ENCODE measurements around the gene RPS6KB2.
"Not testable (repeated sequence)": the region's sequence is repeated elsewhere in the genome, so short reads cannot be mapped to it uniquely, and the experiment has no call there.

Gene RPS6KB2

GRCh38 chr11:67427364-67427859 is 882 bp upstream of the RPS6KB2 start:
- H3K27ac Mint-ChIP-seq = peak overlapping the region; percentile 97
- peak overlapping the region; percentile 98 for H3K4me3 Mint-ChIP-seq
- H3K9me3 Mint-ChIP-seq, H3K27me3 Mint-ChIP-seq: not testable (repeated sequence)
- H3K4me1 Mint-ChIP-seq (ENCODE audit: low read depth) = peaks cover 37% of the 10 kb centered on the region
- H3K36me3 Mint-ChIP-seq (ENCODE audit: low read depth) = peaks cover 12% of the 10 kb centered on the region

- H3K9me3 Mint-ChIP-seq = no peaks in the 10 kb centered on the region
- H3K4me3 Mint-ChIP-seq = peak overlapping the region; percentile 98
- peak overlapping the region; percentile 97 for H3K27ac Mint-ChIP-seq
- peaks cover 12% of the 10 kb centered on the region for H3K36me3 Mint-ChIP-seq (ENCODE audit: low read depth)
- H3K27me3 Mint-ChIP-seq = no peaks in the 10 kb centered on the region
- H3K4me1 Mint-ChIP-seq (ENCODE audit: low read depth) = peaks cover 54% of the 10 kb centered on the region
These were observed 859 bp downstream of the RPS6KB2 start for GRCh38 chr11:67429038-67429668.

GRCh38 chr11:67429722-67430121 is 1.4 kb downstream of the RPS6KB2 start:
- Mint-ChIP-seq H3K27ac (no peak overlapping the region), H3K4me3 (peak overlapping the region; percentile 98), H3K36me3 (ENCODE audit: low read depth) (peaks cover 12% of the 10 kb centered on the region), H3K27me3 (no peaks in the 10 kb centered on the region), H3K9me3 (no peaks in the 10 kb centered on the region), H3K4me1 (ENCODE audit: low read depth) (peaks cover 59% of the 10 kb centered on the region)

- Mint-ChIP-seq H3K36me3 (ENCODE audit: low read depth) (peaks cover 26% of the 10 kb centered on the region), H3K27ac (peak overlapping the region; percentile 52), H3K9me3 (no peaks in the 10 kb centered on the region), H3K4me3 (peak overlapping the region; percentile 32), H3K27me3 (no peaks in the 10 kb centered on the region), H3K4me1 (ENCODE audit: low read depth) (peaks cover 72% of the 10 kb centered on the region)
These were observed 3.3 kb downstream of the RPS6KB2 start for GRCh38 chr11:67431346-67432249.

- no peak overlapping the region for H3K4me3 Mint-ChIP-seq
- no peaks in the 10 kb centered on the region for H3K9me3 Mint-ChIP-seq
- H3K36me3 Mint-ChIP-seq (ENCODE audit: low read depth) = peaks cover 31% of the 10 kb centered on the region
- H3K4me1 Mint-ChIP-seq (ENCODE audit: low read depth) = peaks cover 68% of the 10 kb centered on the region
- peak overlapping the region; percentile 47 for H3K27ac Mint-ChIP-seq
- no peaks in the 10 kb centered on the region for H3K27me3 Mint-ChIP-seq
These were observed 4.5 kb downstream of the RPS6KB2 start for GRCh38 chr11:67432655-67433349.

GRCh38 chr11:67433536-67434394 is 5.5 kb downstream of the RPS6KB2 start:
- peaks cover 66% of the 10 kb centered on the region for H3K4me1 Mint-ChIP-seq (ENCODE audit: low read depth)
- H3K27me3 Mint-ChIP-seq = no peaks in the 10 kb centered on the region
- no peaks in the 10 kb centered on the region for H3K9me3 Mint-ChIP-seq
- H3K4me3 Mint-ChIP-seq = peak overlapping the region; percentile 51
- H3K36me3 Mint-ChIP-seq (ENCODE audit: low read depth) = peaks cover 34% of the 10 kb centered on the region
- peak overlapping the region; percentile 87 for H3K27ac Mint-ChIP-seq

GRCh38 chr11:67434395-67434881 is 6.1 kb downstream of the RPS6KB2 start:
- H3K36me3 Mint-ChIP-seq (ENCODE audit: low read depth) = peaks cover 34% of the 10 kb centered on the region
- peaks cover 68% of the 10 kb centered on the region for H3K4me1 Mint-ChIP-seq (ENCODE audit: low read depth)
- H3K27ac Mint-ChIP-seq = peak overlapping the region; percentile 87
- no peaks in the 10 kb centered on the region for H3K27me3 Mint-ChIP-seq
- H3K4me3 Mint-ChIP-seq = peak overlapping the region; percentile 51
- no peaks in the 10 kb centered on the region for H3K9me3 Mint-ChIP-seq

- H3K4me1 Mint-ChIP-seq (ENCODE audit: low read depth) = peaks cover 68% of the 10 kb centered on the region
- peak overlapping the region; percentile 91 for H3K4me3 Mint-ChIP-seq
- H3K27ac Mint-ChIP-seq = peak overlapping the region; percentile 93
- no peaks in the 10 kb centered on the region for H3K27me3 Mint-ChIP-seq
- H3K9me3 Mint-ChIP-seq = no peaks in the 10 kb centered on the region
- H3K36me3 Mint-ChIP-seq (ENCODE audit: low read depth) = peaks cover 34% of the 10 kb centered on the region
These were observed 6.9 kb downstream of the RPS6KB2 start for GRCh38 chr11:67435031-67435726.

- H3K27me3 Mint-ChIP-seq = no peaks in the 10 kb centered on the region
- peak overlapping the region; percentile 98 for H3K27ac Mint-ChIP-seq
- H3K9me3 Mint-ChIP-seq = no peaks in the 10 kb centered on the region
- peaks cover 70% of the 10 kb centered on the region for H3K4me1 Mint-ChIP-seq (ENCODE audit: low read depth)
- peak overlapping the region; percentile 91 for H3K4me3 Mint-ChIP-seq
- H3K36me3 Mint-ChIP-seq (ENCODE audit: low read depth) = peaks cover 30% of the 10 kb centered on the region
These were observed 7.6 kb downstream of the RPS6KB2 start for GRCh38 chr11:67435727-67436458.

GRCh38 chr11:67436459-67437081 is 8.3 kb downstream of the RPS6KB2 start:
- H3K36me3 Mint-ChIP-seq (ENCODE audit: low read depth) = peaks cover 30% of the 10 kb centered on the region
- peaks cover 74% of the 10 kb centered on the region for H3K4me1 Mint-ChIP-seq (ENCODE audit: low read depth)
- peak overlapping the region; percentile 91 for H3K4me3 Mint-ChIP-seq
- H3K27me3 Mint-ChIP-seq = no peaks in the 10 kb centered on the region
- H3K27ac Mint-ChIP-seq = peak overlapping the region; percentile 98
- H3K9me3 Mint-ChIP-seq = no peaks in the 10 kb centered on the region

- H3K36me3 Mint-ChIP-seq (ENCODE audit: low read depth) = peaks cover 23% of the 10 kb centered on the region
- H3K27ac Mint-ChIP-seq = peak within 1 kb of the TSS; percentile 98
- H3K4me3 Mint-ChIP-seq = peak within 1 kb of the TSS; percentile 91
- peaks cover 73% of the 10 kb centered on the region for H3K4me1 Mint-ChIP-seq (ENCODE audit: low read depth)
- no peaks in the 10 kb centered on the region for H3K9me3 Mint-ChIP-seq
- H3K27me3 Mint-ChIP-seq = no peaks in the 10 kb centered on the region
These were observed 9.0 kb downstream of the RPS6KB2 start, which contains the start of gene PTPRCAP for GRCh38 chr11:67437082-67437808. TSS of gene PTPRCAP (minus strand) at chr11:67437682. CDS start at chr11:67437619, 63 bp downstream.

- no peaks in the 10 kb centered on the region for H3K9me3 Mint-ChIP-seq
These were observed 9.5 kb downstream of the RPS6KB2 start for GRCh38 chr11:67437809-67438157.

More at GRCh38 chr11:67437809-67438157, 9.5 kb downstream of the RPS6KB2 start:
- Mint-ChIP-seq H3K4me3 (peak overlapping the region; percentile 91), H3K4me1 (ENCODE audit: low read depth) (peaks cover 74% of the 10 kb centered on the region), H3K27me3 (no peaks in the 10 kb centered on the region), H3K36me3 (ENCODE audit: low read depth) (peaks cover 21% of the 10 kb centered on the region), H3K27ac (peak overlapping the region; percentile 95)

Measured in stimulated activated naive CD8-positive, alpha-beta T cell treated with anti-CD3 and anti-CD28 coated beads, Interleukin-15, Interleukin-2, amounts not matched to agents 100 ng/mL and 50 ng/mL, for 24 hours (primary cell).